Ovary (tissue), 3 donors: Measurements from ENCODE around the gene LMF1.

Experiments
- EP300 ChIP-seq: sonication (generic); formaldehyde crosslinking; IDR thresholded peaks from one replicate; pipeline ENCODE4 v1.6.1; 2017; ENCODE audit warnings: antibody characterized with exemption
- TF ChIP-seq, protein P1 (sequence below), 3 donors: fragments of 450-650 bp in 2 of 3; fragments of 200-600 bp in 1 of 3; IDR thresholded peaks; one replicate each; pipeline versions ENCODE4 v1.5.1 to v1.8.0; 2016 to 2022; ENCODE audit warnings: antibody characterized with exemption in 3 of 3, mild to moderate bottlenecking in 1 of 3
- donor health status: DM: no; HTN: no; CAD: no.

DNA sequence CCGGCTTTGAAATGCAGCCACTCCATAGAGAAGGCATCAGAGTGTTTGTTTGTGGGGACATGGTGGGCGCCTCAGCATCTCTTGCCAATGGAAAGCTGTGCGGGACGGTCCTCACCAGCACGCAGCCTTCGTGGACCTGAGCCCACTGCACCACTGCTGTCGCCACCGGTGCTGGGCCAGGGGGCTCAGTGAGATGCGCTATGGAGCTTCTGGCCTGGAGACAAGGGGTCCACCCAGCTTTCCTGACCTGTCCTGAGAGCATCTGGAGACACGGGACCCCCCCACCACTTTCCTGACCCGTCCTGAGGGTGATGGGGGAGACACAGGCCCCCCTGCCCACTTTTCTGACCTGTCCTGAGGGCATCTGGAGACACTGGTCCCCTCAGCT lies 79.4 kb downstream of the LMF1 start:
- TF ChIP-seq, protein P1, sequence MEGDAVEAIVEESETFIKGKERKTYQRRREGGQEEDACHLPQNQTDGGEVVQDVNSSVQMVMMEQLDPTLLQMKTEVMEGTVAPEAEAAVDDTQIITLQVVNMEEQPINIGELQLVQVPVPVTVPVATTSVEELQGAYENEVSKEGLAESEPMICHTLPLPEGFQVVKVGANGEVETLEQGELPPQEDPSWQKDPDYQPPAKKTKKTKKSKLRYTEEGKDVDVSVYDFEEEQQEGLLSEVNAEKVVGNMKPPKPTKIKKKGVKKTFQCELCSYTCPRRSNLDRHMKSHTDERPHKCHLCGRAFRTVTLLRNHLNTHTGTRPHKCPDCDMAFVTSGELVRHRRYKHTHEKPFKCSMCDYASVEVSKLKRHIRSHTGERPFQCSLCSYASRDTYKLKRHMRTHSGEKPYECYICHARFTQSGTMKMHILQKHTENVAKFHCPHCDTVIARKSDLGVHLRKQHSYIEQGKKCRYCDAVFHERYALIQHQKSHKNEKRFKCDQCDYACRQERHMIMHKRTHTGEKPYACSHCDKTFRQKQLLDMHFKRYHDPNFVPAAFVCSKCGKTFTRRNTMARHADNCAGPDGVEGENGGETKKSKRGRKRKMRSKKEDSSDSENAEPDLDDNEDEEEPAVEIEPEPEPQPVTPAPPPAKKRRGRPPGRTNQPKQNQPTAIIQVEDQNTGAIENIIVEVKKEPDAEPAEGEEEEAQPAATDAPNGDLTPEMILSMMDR (IDR thresholded peaks at IDR 0.05), result no peak
- TF ChIP-seq EP300, result no peak
